ENCODE measurements around the gene PRELP. TPM values are rescaled to one million over a fixed set of nuclear protein-coding genes. Genes with fewer than 3 reads are reported as not detected.

The PRELP gene
- total and polyA plus RNA-seq, 2 donors (not counting 3 experiments of a cell fraction or from before 2014, with no cell fraction given): 0.01 TPM; not detected in 1

DNA sequence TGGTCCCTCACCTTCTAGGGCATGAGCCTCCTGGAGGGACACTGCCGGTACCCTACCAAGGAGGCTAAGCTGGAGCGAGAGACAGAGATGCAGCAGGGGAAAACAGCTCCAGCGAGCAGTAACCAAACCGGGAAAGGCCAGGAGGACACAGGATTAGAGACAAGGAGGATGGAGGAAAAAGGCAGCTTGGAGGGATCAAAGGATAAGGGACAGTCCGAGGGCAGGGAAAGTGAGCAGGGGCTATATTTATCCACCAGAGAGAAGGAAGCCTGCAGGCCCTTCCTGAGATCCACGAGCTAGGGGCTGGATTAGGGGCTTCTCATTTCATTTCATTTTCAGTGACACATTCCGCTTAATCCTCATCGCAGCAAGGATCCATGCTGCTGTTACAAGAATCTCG lies 33.8 kb upstream of the PRELP start:
- Histone ChIP-seq H2AFZ (ENCODE audit: low read depth, low read length) (no peak overlapping the region), H3K4me3 (replicated peaks in 1 of 3; ENCODE audit: insufficient read depth in 1 of 3, low read depth in 1 of 3, low read length in 3 of 3) (no peak overlapping the region), H3K27me3 (ENCODE audit: control insufficient read depth in 2 of 2, insufficient read depth in 2 of 2, low read length in 2 of 2) (peaks cover 20 to 44% of the 10 kb centered on the region in 2 experiments), H3K36me3 (ENCODE audit: control insufficient read depth in 2 of 2, extremely low read depth in 1 of 2, insufficient read depth in 2 of 2, low read length in 2 of 2) (no peaks in the 10 kb centered on the region), H3K27ac (ENCODE audit: insufficient read depth, low read depth, low read length) (no peak overlapping the region), H3K79me2 (ENCODE audit: control insufficient read depth, insufficient read depth, low read length) (no peaks in the 10 kb centered on the region), H4K20me1 (replicated peaks; ENCODE audit: control insufficient read depth, extremely low read depth, insufficient read depth, low read length) (no peaks in the 10 kb centered on the region), H3K9ac (replicated peaks; ENCODE audit: extremely low read depth, insufficient read depth, low read length) (no peak overlapping the region), H3K9me1 (replicated peaks; ENCODE audit: control insufficient read depth, extremely low read depth, insufficient read depth, low read length) (no peaks in the 10 kb centered on the region), H3K4me1 (ENCODE audit: control insufficient read depth, extremely low read depth, insufficient read depth, low read length) (peaks cover 5% of the 10 kb centered on the region), H3K4me2 (ENCODE audit: insufficient read depth, low read length) (no peak overlapping the region), H3K9me3 (replicated peaks; ENCODE audit: control insufficient read depth, insufficient read depth, low read length) (no peaks in the 10 kb centered on the region)
- dilution Hi-C loops (cut with MboI; ENCODE audit: extremely low pct_ligation_motif_present, low sequenced_read_pairs): no loop called here
- no peak for FAIRE-seq
- ChIA-PET POLR2A (no interaction called here), CTCF (interaction anchor here (1.1 to 4.1 kb wide), 7 partner anchors 35 to 174 kb away, joined by 3 to 136 read pairs (median 10); partner anchors contain the start of gene FMOD)
- intact Hi-C loops (cut with micrococcal nuclease): loop anchor here (2.0 kb wide), 1 partner anchor 169 kb away; no protein-coding TSS in a partner anchor
- no peak for TF ChIP-seq JUN (IDR thresholded peaks at IDR 0.05; ENCODE audit: borderline replicate concordance, insufficient read depth, insufficient read length, low read depth)
- TF ChIP-seq, protein P1, sequence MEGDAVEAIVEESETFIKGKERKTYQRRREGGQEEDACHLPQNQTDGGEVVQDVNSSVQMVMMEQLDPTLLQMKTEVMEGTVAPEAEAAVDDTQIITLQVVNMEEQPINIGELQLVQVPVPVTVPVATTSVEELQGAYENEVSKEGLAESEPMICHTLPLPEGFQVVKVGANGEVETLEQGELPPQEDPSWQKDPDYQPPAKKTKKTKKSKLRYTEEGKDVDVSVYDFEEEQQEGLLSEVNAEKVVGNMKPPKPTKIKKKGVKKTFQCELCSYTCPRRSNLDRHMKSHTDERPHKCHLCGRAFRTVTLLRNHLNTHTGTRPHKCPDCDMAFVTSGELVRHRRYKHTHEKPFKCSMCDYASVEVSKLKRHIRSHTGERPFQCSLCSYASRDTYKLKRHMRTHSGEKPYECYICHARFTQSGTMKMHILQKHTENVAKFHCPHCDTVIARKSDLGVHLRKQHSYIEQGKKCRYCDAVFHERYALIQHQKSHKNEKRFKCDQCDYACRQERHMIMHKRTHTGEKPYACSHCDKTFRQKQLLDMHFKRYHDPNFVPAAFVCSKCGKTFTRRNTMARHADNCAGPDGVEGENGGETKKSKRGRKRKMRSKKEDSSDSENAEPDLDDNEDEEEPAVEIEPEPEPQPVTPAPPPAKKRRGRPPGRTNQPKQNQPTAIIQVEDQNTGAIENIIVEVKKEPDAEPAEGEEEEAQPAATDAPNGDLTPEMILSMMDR (IDR thresholded peaks at IDR 0.05; ENCODE audit: extremely low read depth in 1 of 2, insufficient read depth in 1 of 2, low read depth in 1 of 2, low read length in 2 of 2): no peak
- DNase-seq (ENCODE audit: low read depth, low spot score): no peak
- BruUV-seq (replicated peaks): no TSS peak

DNA sequence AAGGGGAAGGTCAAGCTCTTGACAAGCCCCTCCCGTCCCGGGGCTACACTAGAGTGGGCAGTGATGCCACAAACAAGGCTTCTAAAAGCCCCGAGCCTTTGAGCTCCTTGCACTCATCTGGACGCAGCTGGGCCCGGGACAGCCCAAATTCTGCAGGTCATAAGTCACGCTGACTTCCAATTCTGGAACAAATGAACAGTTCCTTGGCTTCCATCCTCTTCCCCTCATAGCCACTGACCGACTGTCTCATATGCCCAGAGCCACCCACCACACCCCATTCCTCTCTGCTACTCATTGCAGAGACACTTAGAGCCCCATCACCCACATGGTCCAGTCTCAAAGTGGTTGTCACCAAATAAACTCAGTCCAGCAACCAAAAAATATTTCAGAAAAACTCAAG lies 32.8 kb upstream of the PRELP start:
- Histone ChIP-seq H3K9me3 (replicated peaks; ENCODE audit: control insufficient read depth, insufficient read depth, low read length) (no peaks in the 10 kb centered on the region), H3K4me3 (replicated peaks in 1 of 3; ENCODE audit: insufficient read depth in 1 of 3, low read depth in 1 of 3, low read length in 3 of 3) (no peak overlapping the region), H3K27me3 (ENCODE audit: control insufficient read depth in 2 of 2, insufficient read depth in 2 of 2, low read length in 2 of 2) (peaks cover 25 to 48% of the 10 kb centered on the region in 2 experiments), H2AFZ (ENCODE audit: low read depth, low read length) (no peak overlapping the region), H3K9ac (replicated peaks; ENCODE audit: extremely low read depth, insufficient read depth, low read length) (no peak overlapping the region), H3K36me3 (ENCODE audit: control insufficient read depth in 2 of 2, extremely low read depth in 1 of 2, insufficient read depth in 2 of 2, low read length in 2 of 2) (no peaks in the 10 kb centered on the region), H4K20me1 (replicated peaks; ENCODE audit: control insufficient read depth, extremely low read depth, insufficient read depth, low read length) (no peaks in the 10 kb centered on the region), H3K9me1 (replicated peaks; ENCODE audit: control insufficient read depth, extremely low read depth, insufficient read depth, low read length) (no peaks in the 10 kb centered on the region), H3K79me2 (ENCODE audit: control insufficient read depth, insufficient read depth, low read length) (no peaks in the 10 kb centered on the region), H3K4me2 (ENCODE audit: insufficient read depth, low read length) (no peak overlapping the region), H3K4me1 (ENCODE audit: control insufficient read depth, extremely low read depth, insufficient read depth, low read length) (peaks cover 5% of the 10 kb centered on the region), H3K27ac (ENCODE audit: insufficient read depth, low read depth, low read length) (no peak overlapping the region)
- TF ChIP-seq EZH2 (IDR thresholded peaks at IDR 0.05; ENCODE audit: borderline replicate concordance, low read depth, low read length, severe bottlenecking) (no peak), FOS (IDR thresholded peaks at IDR 0.05; ENCODE audit: borderline replicate concordance, insufficient read depth, low read length) (no peak), MYC (IDR thresholded peaks at IDR 0.05; ENCODE audit: low read depth, low read length) (no peak)
- TF ChIP-seq, protein P2, sequence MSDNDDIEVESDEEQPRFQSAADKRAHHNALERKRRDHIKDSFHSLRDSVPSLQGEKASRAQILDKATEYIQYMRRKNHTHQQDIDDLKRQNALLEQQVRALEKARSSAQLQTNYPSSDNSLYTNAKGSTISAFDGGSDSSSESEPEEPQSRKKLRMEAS (IDR thresholded peaks at IDR 0.05; ENCODE audit: insufficient read depth, insufficient read length): no peak
- intact Hi-C loops (cut with micrococcal nuclease) (no loop called here), dilution Hi-C loops (cut with MboI; ENCODE audit: extremely low pct_ligation_motif_present, low sequenced_read_pairs) (no loop called here)
- ChIA-PET POLR2A (no interaction called here), CTCF (interaction anchor here (1.0 to 4.1 kb wide), 7 partner anchors 18 to 176 kb away, joined by 3 to 136 read pairs (median 6); no protein-coding TSS in a partner anchor)
- no peak for FAIRE-seq
- DNase-seq (ENCODE audit: low read depth, low spot score): no peak
- BruUV-seq (replicated peaks): no TSS peak

All from endothelial cell of umbilical vein (primary cell).